SK-N-SH (cell line): Measurements from ENCODE around the gene MPC1.

Source experiments
- GABPA ChIP-seq: IDR thresholded peaks from 2 replicates; pipeline ENCODE4 v1.4.0; 2012; ENCODE audit warnings: low read depth, mild to moderate bottlenecking
- SMC3 ChIP-seq: IDR thresholded peaks from 2 replicates; pipeline ENCODE4 v1.6.1; 2012; ENCODE audit warnings: low read depth, low read length, improper control_type of control experiment

GRCh38 chr6:166423781-166424180 is 41.0 kb upstream of the MPC1 start:
- TF ChIP-seq GABPA (no peak), SMC3 (no peak)
